CD4-positive, alpha-beta T cell treated with Interferon alpha-2 for 1 hour (primary cell): ENCODE results near the gene HMG20A.

Source experiments
- DNase-seq, 2 donors: peaks; one replicate each; pipeline ENCODE4 v3.0.0-alpha.2; 2020 to 2022

Gene HMG20A

GRCh38 chr15:77502379-77503095 is 81.8 kb downstream of the HMG20A start:
- no peak for DNase-seq

GRCh38 chr15:77503240-77503639 is 82.6 kb downstream of the HMG20A start:
- no peak for DNase-seq

DNA sequence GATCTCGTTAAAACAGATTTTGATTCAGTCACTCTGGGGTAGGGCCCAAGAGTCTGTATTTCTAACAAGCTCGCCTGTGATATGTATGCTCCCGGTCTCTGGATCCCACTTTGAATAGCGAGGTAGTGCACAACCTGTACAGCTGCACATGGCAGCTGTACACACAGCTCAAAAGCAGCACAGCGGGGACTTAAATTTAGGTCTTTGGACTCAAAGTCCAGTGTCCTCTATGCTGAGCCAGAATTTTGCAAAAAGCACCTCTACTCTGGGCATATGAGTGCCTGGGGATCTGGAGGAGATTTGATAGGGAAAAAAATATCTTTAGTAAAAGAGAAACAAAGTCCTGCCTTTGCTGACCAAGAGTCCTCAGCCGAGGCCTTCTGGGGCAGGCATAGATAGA is 83.1 kb downstream of the HMG20A start:
- DNase-seq = no peak

- no peak for DNase-seq
Measured at GRCh38 chr15:77504306-77504705, 83.6 kb downstream of the HMG20A start.

DNA sequence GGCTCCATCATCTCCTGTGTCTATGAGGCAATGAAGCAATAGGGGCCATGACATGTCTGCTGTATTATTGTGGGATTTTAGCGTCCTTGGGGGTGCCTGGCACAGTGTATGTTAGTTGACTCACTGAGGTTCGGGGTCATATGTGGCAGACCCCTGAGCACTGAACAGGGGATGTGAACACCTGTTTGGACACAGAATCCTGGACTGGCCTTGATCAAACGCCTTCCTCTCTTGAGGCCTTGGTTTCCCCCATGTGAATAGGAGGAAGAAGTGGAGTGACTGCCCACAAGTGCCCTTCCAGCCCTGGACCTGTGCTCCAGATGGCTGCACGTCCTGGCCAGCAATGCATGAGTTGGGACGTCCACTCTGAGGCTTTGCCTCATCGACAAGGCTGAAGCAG is 84.2 kb downstream of the HMG20A start:
- DNase-seq = no peak

- no peak for DNase-seq
Measured at GRCh38 chr15:77505556-77505955, 84.9 kb downstream of the HMG20A start.

DNA sequence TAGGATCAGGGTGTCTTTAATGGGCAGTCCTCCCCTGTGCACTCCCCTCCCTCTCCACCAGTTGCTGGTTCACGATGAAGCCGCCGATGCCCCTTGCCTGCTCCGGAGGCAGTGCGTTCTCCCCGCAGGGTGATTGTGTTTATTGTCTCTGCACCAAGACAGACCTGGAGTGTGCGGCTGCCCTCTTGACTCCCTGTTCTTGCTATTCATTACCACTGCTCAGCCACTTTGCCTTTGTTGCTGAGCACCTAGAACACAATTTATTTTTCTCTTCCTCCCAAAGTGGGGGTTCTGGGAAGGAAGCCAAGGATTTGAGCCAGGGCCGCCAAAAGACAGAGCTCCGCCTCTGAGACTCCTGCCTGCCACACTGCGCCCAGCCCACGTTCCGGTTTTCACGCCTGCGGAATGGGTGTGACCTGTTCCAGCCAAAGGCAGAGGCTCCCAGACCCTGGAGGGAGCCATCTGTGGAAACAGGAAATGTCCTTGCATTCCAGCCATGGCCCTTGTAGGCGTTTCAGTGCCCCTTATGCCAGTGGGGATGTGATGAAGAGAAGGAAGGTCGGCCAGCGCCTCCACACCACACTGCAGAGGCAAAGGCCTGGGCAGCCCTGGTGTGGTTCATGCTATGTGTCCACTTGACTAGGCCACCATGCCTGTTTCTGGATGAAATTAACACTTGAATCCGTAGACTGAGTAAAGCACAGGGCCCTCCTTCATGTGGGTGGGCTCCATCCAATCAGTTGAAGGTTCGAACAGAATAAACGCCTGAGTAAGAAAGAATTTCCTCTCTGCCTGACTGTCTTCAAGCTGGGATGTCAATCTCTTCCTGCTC is 85.8 kb downstream of the HMG20A start:
- DNase-seq = no peak

DNA sequence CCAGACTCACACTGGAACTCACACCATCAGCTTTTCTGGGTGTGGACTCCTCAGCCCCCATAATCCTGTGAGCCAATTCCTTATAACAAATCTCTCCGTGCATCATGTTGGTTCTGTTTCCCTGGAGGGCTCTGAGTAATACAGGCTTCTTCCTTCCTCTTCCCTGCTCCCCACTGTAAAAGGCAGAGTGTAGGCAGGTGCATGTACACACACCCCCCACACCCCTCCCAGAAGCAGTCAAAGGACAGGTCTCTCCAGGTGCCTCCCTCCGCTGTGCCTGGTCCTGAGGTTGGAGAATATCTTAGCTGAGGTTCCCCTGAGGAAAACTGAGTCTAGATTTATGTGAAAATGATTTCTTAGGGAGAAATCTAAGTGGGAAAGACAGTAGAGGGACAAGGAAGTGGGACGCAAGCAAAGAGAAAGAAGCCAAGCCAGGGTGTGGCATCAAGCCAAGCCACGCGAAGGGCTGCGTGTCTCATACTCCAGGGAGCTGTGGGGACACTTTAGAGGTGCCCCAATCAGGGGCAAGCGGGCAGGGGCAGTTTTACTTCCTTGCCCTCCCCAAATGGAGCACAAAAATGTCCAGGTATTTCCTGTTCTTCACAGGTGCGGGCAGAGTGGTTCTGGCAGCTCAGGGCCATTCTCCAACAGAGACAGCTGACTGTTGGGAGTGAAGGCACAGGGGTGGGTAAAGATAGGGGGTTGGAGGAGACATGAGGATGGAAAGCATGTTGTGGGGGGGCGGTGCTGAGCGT is 86.6 kb downstream of the HMG20A start:
- no peak for DNase-seq

- DNase-seq = no peak
Measured at GRCh38 chr15:77507911-77508310, 87.2 kb downstream of the HMG20A start.

DNA sequence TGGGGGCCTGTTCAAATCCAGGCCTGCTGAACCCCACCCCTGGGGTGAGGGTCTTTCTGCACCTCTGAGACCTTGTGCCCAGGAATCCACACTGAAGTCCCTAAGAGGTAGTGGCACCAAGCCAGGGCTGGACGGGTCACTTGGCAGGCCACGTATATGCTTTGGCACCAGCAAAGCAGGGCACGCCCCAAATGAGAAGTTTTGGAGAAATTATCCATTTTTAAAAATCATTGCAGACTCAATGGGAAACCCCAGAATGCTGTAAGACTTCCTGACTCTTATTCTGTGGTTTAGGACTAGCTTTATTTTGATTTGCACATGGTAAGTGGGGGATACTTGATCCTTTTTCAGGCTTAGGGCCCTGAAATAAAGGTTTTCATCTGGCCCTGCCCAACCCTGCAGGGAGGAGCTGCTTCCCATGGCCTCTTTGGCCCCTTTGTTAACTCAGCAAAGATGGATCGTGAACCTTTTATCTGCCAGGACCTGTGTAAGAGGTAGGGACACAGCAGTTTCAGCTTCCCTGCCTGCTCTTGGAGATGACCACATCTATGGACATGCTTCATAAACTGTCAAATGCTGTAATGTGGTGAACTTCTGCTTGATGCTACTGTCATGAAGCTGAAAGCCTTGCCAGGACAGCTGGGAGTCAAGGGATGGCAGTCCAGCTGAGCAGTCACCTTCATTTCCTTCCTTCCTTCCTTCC is 88.0 kb downstream of the HMG20A start:
- no peak for DNase-seq

DNA sequence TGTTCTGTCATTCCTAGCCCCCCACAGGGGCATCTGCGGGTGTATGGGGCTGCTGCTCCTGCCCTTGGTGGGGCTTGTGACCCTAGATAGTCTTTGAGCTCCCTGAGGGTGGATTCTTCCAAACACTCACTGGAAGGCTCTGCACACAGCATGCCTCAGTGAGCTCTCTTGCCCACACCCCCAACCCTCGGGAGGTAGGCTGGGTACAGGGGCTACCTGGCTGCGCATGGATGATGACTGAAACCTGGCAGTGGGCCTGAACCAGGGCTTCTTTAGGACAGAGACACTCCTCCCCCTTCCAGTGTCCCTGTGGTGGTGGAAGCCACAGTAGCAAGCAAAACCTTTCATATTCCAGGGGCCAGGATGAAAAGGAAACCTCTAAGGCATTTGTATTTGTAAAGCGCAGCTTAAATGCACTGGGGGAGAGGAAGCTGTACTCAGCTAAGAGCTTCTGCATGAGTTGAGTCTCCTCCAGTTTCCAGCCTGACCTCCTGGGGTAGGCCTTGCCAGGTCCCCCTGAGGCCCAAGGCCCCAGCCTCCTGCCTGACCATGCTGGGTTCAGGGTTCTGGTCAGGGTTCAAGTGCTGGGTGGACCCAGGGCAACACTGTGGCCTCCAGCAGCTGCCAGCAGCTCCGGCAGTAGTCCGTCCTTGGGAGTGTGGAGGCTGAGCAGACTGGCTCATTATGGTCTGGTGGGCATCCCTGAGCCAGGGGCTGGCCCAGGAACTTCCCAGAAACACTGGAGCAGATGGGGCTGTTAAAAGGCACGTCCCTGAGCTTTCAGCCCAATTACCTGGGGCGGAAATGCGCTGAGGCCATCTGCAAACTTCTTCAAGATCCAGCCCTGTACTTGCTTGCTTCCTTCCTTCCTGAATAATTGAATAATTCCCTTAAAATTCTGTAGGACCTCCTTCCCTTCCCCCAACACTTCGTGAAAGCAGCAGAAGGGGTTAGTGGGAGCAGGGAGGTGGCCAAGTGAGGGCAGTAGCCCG is 89.7 kb downstream of the HMG20A start:
- no peak for DNase-seq

- no peak for DNase-seq
Measured at GRCh38 chr15:77511869-77512268, 91.2 kb downstream of the HMG20A start.

DNA sequence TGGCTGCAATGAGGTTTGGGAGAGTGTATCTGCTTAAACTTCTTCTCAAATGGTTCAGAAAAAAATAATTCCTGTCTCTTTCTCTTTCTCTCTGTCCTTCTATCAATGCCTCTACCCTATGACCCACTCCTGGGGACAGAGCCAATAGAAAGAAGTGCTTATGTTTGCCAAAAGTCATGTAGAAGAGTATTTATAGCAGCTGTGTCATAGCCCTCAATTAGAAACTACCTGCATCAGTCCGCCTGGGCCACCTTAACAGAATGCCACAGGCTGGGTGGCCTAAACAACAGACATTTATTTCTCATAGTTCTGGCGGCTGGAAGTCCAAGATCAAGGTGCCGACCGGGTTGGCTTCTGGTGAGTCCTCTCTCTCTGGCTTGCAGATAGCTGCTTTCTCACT is 92.5 kb downstream of the HMG20A start:
- DNase-seq = no peak

DNA sequence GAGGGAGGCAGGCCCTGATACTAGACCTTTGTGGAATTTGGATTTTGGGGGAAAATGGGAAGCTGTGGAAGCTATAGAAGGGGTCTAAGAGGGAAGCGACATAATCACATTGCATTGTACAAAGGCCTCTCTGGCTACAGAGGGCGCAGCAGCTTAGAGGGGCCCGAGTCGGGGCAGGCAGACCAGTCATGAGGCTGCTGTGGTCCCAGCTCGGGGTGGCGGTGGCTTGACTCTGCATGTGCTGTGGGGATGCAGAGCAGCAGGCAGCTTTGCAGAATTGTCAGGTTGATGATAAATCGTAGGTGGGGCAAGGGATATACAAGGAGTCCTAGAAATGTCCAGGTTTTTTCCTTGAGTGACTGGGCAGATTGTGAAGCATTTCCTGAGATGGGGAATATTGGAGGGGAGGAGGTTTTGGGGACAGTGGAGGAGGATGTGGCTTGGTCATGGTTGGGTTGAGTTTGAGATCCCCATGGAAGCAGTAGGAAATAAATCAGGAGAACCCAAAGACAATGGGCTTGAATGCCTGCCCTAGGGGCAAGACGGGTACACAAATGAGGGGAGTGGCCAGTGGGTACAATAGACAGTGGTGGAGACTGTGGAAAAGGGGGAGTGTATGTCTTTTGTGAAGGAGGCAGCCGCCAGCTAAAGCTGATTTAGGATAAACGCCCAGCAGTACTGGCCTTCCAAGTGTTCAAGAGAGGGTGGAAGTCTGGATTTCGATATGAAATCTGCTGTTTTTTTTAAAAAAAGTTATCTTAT is 94.1 kb downstream of the HMG20A start:
- DNase-seq = no peak

GRCh38 chr15:77515613-77516012 is 94.9 kb downstream of the HMG20A start:
- no peak for DNase-seq

GRCh38 chr15:77516076-77516475 is 95.4 kb downstream of the HMG20A start:
- DNase-seq = no peak

DNA sequence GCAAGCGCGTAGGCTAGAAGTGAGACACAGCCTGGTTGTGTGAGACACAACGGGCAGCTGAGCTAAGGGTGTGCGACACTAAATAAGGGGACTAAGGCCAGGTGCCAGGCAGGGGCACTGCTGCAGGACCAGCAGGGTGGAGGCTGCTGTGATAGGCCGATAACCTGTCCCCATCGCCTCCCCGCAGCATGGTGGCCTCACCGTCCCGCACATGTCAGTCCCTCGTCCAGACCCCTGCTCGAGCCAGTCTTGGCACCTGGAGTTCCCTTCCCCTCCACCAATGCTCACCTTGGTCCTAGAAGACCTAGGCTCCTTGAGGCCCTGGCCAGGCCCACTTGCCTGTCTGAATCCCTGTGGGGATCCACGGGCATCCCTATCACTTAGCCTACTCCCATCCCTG is 96.1 kb downstream of the HMG20A start:
- no peak for DNase-seq

DNA sequence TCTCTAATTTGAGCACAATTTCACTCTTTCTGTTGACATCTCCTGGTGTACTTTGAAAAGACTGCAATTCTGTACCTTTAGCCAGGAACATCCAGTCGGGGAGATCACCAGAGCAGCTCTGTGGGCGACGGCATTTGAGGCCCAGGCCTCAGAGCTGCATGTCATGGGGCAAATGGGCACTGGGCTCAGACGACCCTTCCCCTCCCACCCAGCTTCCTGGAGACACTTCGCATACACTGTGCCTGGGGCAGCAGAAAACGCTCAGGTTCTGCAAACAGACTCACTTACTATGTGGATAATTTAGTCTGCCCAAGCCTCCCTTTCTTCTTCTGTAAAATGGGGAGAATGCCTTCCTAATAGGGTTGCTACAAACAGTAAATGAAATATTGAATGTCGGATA is 96.9 kb downstream of the HMG20A start:
- DNase-seq = no peak

DNA sequence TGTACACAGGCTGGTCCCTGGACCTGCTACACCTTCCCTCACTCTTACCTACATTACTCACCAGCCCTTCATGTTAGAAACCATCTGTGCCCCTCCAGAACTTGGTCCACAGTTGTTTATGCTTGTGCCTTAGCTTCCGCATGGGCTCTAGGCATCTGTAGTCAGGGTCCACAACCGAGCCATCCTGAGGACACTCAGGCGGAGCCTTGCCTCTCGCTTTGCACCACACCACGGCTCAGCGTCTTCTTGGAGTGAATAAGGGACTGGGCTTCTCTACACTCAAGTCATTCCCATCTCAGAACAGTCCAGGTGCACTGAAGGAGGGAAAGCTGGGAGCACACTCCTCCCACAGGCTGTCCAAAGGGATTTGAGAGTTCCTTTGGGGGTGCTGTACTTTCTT is 97.8 kb downstream of the HMG20A start:
- DNase-seq = no peak

- DNase-seq = no peak
Measured at GRCh38 chr15:77519540-77519939, 98.9 kb downstream of the HMG20A start.

DNA sequence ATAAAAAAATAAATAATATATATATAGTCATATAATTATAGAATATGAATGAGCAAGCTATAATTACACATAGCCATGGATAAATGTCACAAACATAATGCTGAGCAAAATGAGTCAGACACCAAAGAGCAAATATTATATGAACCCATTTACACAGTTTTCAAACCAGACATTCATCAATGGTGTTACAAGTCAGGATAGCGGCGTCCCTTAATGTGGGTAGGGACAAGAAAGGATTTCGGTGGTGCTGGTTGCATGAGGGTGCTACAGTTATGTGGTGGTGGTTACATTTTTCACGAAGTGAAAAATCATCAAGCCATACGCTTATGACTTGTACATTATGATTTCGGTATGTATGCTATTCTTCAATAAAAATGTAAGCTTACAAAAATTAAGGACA is 100.5 kb downstream of the HMG20A start:
- DNase-seq = no peak
